HepG2 (cell line): Measurements from ENCODE around the gene GOLGB1. TPM values are rescaled to one million over a fixed set of nuclear protein-coding genes. Genes with fewer than 3 reads are reported as not detected.

ENCODE experiments used
- DMAP1 ChIP-seq: IDR thresholded peaks from 2 replicates; pipeline ENCODE4 v1.6.1; 2016
- FLYWCH1 ChIP-seq: sonication (generic); formaldehyde crosslinking; IDR thresholded peaks from 2 replicates; pipeline ENCODE4 v1.8.1; 2023; ENCODE audit warnings: mild to moderate bottlenecking, missing genetic modification reagents
- GPN1 ChIP-seq: sonication (generic); formaldehyde crosslinking; IDR thresholded peaks from 2 replicates; pipeline ENCODE4 v1.5.1; 2020; ENCODE audit warnings: missing genetic modification reagents, borderline replicate concordance
- HNRNPUL1 ChIP-seq: fragments of 200-400 bp; formaldehyde crosslinking; IDR thresholded peaks from 2 replicates; pipeline ENCODE4 v1.6.1; 2017; ENCODE audit warnings: low read depth, mild to moderate bottlenecking, low read length, moderate library complexity
- LBX2 ChIP-seq: sonication (generic); formaldehyde crosslinking; IDR thresholded peaks from 2 replicates; pipeline ENCODE4 v1.5.0; 2020; ENCODE audit warnings: missing genetic modification reagents, mild to moderate bottlenecking, borderline replicate concordance
- LRRFIP1 ChIP-seq: sonication (generic); formaldehyde crosslinking; conservative IDR thresholded peaks from 2 replicates; pipeline ENCODE4 v1.4.0; 2020; ENCODE audit warnings: missing genetic modification reagents
- MATR3 ChIP-seq: sonication (generic); formaldehyde crosslinking; IDR thresholded peaks from 2 replicates; pipeline ENCODE4 v1.4.0; 2020; ENCODE audit warnings: missing genetic modification reagents
- MIER3 ChIP-seq: IDR thresholded peaks from 2 replicates; pipeline ENCODE4 v1.6.1; 2016; ENCODE audit warnings: missing compliant biosample characterization, borderline replicate concordance
- PAWR ChIP-seq: sonication (generic); formaldehyde crosslinking; IDR thresholded peaks from 2 replicates; pipeline ENCODE4 v1.4.0; 2020; ENCODE audit warnings: missing genetic modification reagents, mild to moderate bottlenecking, borderline replicate concordance
- PHF5A ChIP-seq: IDR thresholded peaks from one replicate; pipeline ENCODE4 v1.6.1; 2018; ENCODE audit warnings: low read depth, missing genetic modification reagents; ENCODE audit not compliant: unreplicated experiment
- RELA ChIP-seq: sonication (generic); formaldehyde crosslinking; IDR thresholded peaks from 2 replicates; pipeline ENCODE4 v1.4.0; 2020; ENCODE audit warnings: missing genetic modification reagents
- TCF12 ChIP-seq, 2 experiments: fragments of 450-650 bp in 1 of 2; sonication (generic) in 1 of 2; formaldehyde crosslinking in 1 of 2; IDR thresholded peaks; 2 replicates each; pipeline versions ENCODE4 v1.6.1 to v1.8.0; 2017 to 2022; ENCODE audit warnings: antibody characterized with exemption in 1 of 2, mild to moderate bottlenecking in 1 of 2, missing genetic modification reagents in 1 of 2, moderate library complexity in 1 of 2
- ZBTB10 ChIP-seq: sonication (generic); formaldehyde crosslinking; IDR thresholded peaks from 2 replicates; pipeline ENCODE4 v1.4.0; 2020; ENCODE audit warnings: missing genetic modification reagents, borderline replicate concordance
- ZBTB38 ChIP-seq: sonication (generic); formaldehyde crosslinking; IDR thresholded peaks from 2 replicates; pipeline ENCODE4 v1.5.1; 2020; ENCODE audit warnings: mild to moderate bottlenecking, missing genetic modification reagents
- ZFAT ChIP-seq: sonication (generic); formaldehyde crosslinking; conservative IDR thresholded peaks from 2 replicates; pipeline ENCODE4 v1.8.1; 2023; ENCODE audit warnings: missing genetic modification reagents, inconsistent platforms
- ZFY ChIP-seq: sonication (generic); formaldehyde crosslinking; IDR thresholded peaks from 2 replicates; pipeline ENCODE4 v1.4.0; 2020; ENCODE audit warnings: missing genetic modification reagents
- ZNF136 ChIP-seq: sonication (generic); formaldehyde crosslinking; IDR thresholded peaks from 2 replicates; pipeline ENCODE4 v1.8.1; 2022; ENCODE audit warnings: low read depth, mild to moderate bottlenecking, moderate library complexity, missing genetic modification reagents
- ZNF354B ChIP-seq: sonication (generic); formaldehyde crosslinking; IDR thresholded peaks from 2 replicates; pipeline ENCODE4 v1.8.0; 2022; ENCODE audit warnings: mild to moderate bottlenecking, missing genetic modification reagents
- ZNF44 ChIP-seq: sonication (generic); formaldehyde crosslinking; IDR thresholded peaks from 2 replicates; pipeline ENCODE4 v1.5.1; 2020; ENCODE audit warnings: mild to moderate bottlenecking, missing genetic modification reagents
- ZNF576 ChIP-seq: sonication (generic); formaldehyde crosslinking; IDR thresholded peaks from 2 replicates; pipeline ENCODE4 v1.4.0; 2020; ENCODE audit warnings: mild to moderate bottlenecking, missing genetic modification reagents
- ZNF614 ChIP-seq: IDR thresholded peaks from 2 replicates; pipeline ENCODE4 v1.6.1; 2018; ENCODE audit warnings: missing biosample characterization, missing genetic modification reagents, inconsistent platforms, borderline replicate concordance
- ZNF619 ChIP-seq: sonication (generic); formaldehyde crosslinking; IDR thresholded peaks from 2 replicates; pipeline ENCODE4 v1.4.0; 2020; ENCODE audit warnings: mild to moderate bottlenecking, missing genetic modification reagents
- ZNF629 ChIP-seq: sonication (generic); formaldehyde crosslinking; conservative IDR thresholded peaks from 2 replicates; pipeline ENCODE4 v1.5.0; 2020; ENCODE audit warnings: missing genetic modification reagents
- ZNF644 ChIP-seq: IDR thresholded peaks from 2 replicates; pipeline ENCODE4 v1.6.1; 2016; ENCODE audit warnings: low read depth
- ZNF660 ChIP-seq: sonication (generic); formaldehyde crosslinking; IDR thresholded peaks from 2 replicates; pipeline ENCODE4 v1.5.1; 2020; ENCODE audit warnings: mild to moderate bottlenecking, low read depth, missing genetic modification reagents, borderline replicate concordance
- polyA plus RNA-seq, 8 experiments: library from polyadenylated mRNA; depleted of rRNA in 3 of 8; stranded (reverse) in 7 of 8; unstranded in 1 of 8; fragments of >200 nt; fragmentation: Illumina TruSeq in 4 of 8; extraction: Trizol in 4 of 8; gene quantifications; 2 replicates each; pipeline versions ENCODE4 v1.2.1 to v1.2.3, GENCODE V29; 2011 to 2016; ENCODE audit warnings: low read depth in 4 of 8, missing spikeins in 1 of 8, mixed read lengths in 1 of 8; ENCODE audit not compliant: insufficient read depth in 1 of 8
- total RNA-seq, 5 experiments: library from RNA; depleted of rRNA; stranded (reverse); fragments of >200 nt; fragmentation: Illumina TruSeq; extraction: Trizol; gene quantifications; 2 replicates each; pipeline ENCODE4 v1.2.3, GENCODE V29; 2016; ENCODE audit warnings: low read depth in 1 of 5

GOLGB1 gene
- total and polyA plus RNA-seq, 2 of the 13 experiments (the other 11 are each of a cell fraction or from before 2014, with no cell fraction given) = 13.1 to 39.5 TPM

- TF ChIP-seq ZBTB10 (0 out of 2 replicates have a peak, but pooled peaks have one; percentile 61), DMAP1 (CRISPR knock-in tag) (peak; percentile 83), RELA (peak; percentile 58; the same call in 1 of the 2 replicates), ZFY (CRISPR knock-in tag) (peak; percentile 99), ZNF354B (no peak), LBX2 (CRISPR knock-in tag) (no peak), MATR3 (CRISPR knock-in tag) (no peak), GPN1 (CRISPR knock-in tag) (no peak), PAWR (CRISPR knock-in tag) (peak; percentile 78; the same call in 1 of the 2 replicates), ZNF644 (CRISPR knock-in tag) (no peak), ZNF136 (CRISPR knock-in tag) (no peak), ZFAT (no peak), LRRFIP1 (no peak), ZNF614 (CRISPR knock-in tag) (0 out of 2 replicates have a peak, but pooled peaks have one; percentile 8), ZNF44 (CRISPR knock-in tag) (no peak), MIER3 (CRISPR knock-in tag) (peak; percentile 68; the same call in 1 of the 2 replicates), ZNF576 (CRISPR knock-in tag) (0 out of 2 replicates have a peak, but pooled peaks have one; percentile 46), TCF12 (IDR thresholded peaks at IDR 0.05) (no peak), TCF12 (CRISPR knock-in tag; IDR thresholded peaks at IDR 0.05) (no peak), ZNF629 (CRISPR knock-in tag) (no peak), HNRNPUL1 (no peak), FLYWCH1 (CRISPR knock-in tag) (no peak), ZBTB38 (CRISPR knock-in tag) (no peak; the same call in 1 of the 2 replicates), PHF5A (CRISPR knock-in tag) (no peak), ZNF619 (CRISPR knock-in tag) (peak; percentile 70), ZNF660 (CRISPR knock-in tag) (no peak)
Observed at GRCh38 chr3:121749276-121750086, at the start of gene GOLGB1 (continued).
